Left lung (tissue), 10 donors: Measurements from ENCODE around the gene HOXD11. TPM values are rescaled to one million over a fixed set of nuclear protein-coding genes. Genes with fewer than 3 reads are reported as not detected.

ENCODE experiments used
- ATAC-seq: fragments of 200-7000 bp; cut with Tn5 transposase; one replicate; pipeline ENCODE4 v1.9.1; 2020; ENCODE audit warnings: moderate library complexity
- DNase-seq, 4 donors: peaks; one replicate each; pipeline ENCODE4 v3.0.0-alpha.2; 2013 to 2020
- H3K27ac ChIP-seq, 2 donors: fragments of 200-600 bp; sonication (generic) in 1 of 2; one replicate each; pipeline versions ENCODE4 v1.5.0 to v1.8.0; 2020 to 2021
- H3K27me3 ChIP-seq, 2 donors: fragments of 200-600 bp; sonication (generic) in 1 of 2; one replicate each; pipeline versions ENCODE4 v1.5.0 to v1.8.0; 2020 to 2021
- H3K36me3 ChIP-seq, 2 donors: fragments of 200-600 bp; sonication (generic) in 1 of 2; one replicate each; pipeline versions ENCODE4 v1.5.0 to v1.8.0; 2020 to 2021
- H3K4me1 ChIP-seq, 2 donors: fragments of 200-600 bp; one replicate each; pipeline ENCODE4 v1.8.0; 2021
- H3K4me3 ChIP-seq, 2 donors: fragments of 200-600 bp; sonication (generic) in 1 of 2; one replicate each; pipeline versions ENCODE4 v1.5.0 to v1.8.0; 2020 to 2021; ENCODE audit warnings: mild to moderate bottlenecking in 1 of 2
- H3K9me3 ChIP-seq, 2 donors: fragments of 200-600 bp; sonication (generic) in 1 of 2; one replicate each; pipeline versions ENCODE4 v1.5.0 to v1.8.0; 2020 to 2021
- CTCF ChIP-seq, 2 donors: fragments of 200-600 bp; sonication (generic) in 1 of 2; IDR thresholded peaks; one replicate each; pipeline versions ENCODE4 v1.5.0 to v1.8.0; 2021; ENCODE audit warnings: antibody characterized with exemption in 2 of 2
- intact Hi-C, 2 donors: fragments of 100-400 bp; cut with DNase I; formaldehyde crosslinking; loops; one replicate each; pipeline versions ENCODE4 v1.11.2 to v1.14.2; 2022
- polyA plus RNA-seq, 6 donors: library from polyadenylated mRNA; unstranded; fragments of 120-200 nt; gene quantifications; one replicate each; pipeline ENCODE4 v1.2.1, GENCODE V29; 2013; ENCODE audit not compliant: insufficient read length in 6 of 6
- total RNA-seq, 2 donors: library from RNA; stranded (reverse); fragmentation: NEBNext Ultra II Directional; extraction: Animal tissue kit (Norgen Biotek cat#: 25700); gene quantifications; one replicate each; pipeline ENCODE4 v1.2.1, GENCODE V29; 2021
- donor health status: DM: no; HTN: yes; CAD: no.
- donor health status: DM: no; HTN: no; CAD: no.

The HOXD11 gene
- total and polyA plus RNA-seq, 8 donors: 0.21 to 0.51 (median 0.25) TPM; not detected in 5

DNA sequence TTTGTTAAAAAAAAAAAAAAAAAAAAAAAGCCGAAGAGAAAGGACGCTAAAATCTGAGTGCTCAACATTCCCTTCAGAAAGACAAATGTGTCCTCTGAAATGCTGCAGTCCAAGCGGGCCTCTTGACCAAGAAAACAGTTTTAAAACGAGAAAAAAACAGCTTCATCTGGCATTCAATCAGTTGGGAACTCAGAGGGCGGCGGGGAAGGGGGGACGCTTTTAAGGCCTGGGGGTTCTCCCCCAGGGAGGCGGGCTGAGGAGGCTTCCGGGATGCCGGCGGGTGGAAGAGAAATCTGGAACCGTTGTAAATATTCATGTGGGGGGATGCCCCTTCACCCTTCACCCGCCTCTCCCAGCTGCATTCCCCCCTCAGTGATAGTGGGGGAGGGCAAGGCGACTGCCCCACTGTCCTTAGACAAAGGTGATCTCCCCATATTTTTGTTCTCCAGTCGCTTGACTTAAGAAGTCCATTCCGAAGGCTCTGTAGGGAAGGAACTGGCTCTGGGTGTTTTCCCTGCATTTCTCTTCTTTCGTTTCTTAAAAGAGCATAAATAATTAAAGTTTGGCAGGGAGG lies 3.3 kb upstream of the HOXD11 start:
- DNase-seq (no peak), ATAC-seq (no peak)
- no peaks in the 10 kb centered on the region for H3K9me3 ChIP-seq
- H3K27me3 ChIP-seq: peaks cover 98 to 100% of the 10 kb centered on the region in 2 donors
- H3K4me3 ChIP-seq: no peak overlapping the region
- intact Hi-C loops: no loop called here
- no peak for TF ChIP-seq CTCF (IDR thresholded peaks at IDR 0.05)
- H3K27ac ChIP-seq: no peak overlapping the region
- H3K36me3 ChIP-seq: no peaks in the 10 kb centered on the region
- H3K4me1 ChIP-seq: peaks cover 0 to 21% of the 10 kb centered on the region in 2 donors

DNA sequence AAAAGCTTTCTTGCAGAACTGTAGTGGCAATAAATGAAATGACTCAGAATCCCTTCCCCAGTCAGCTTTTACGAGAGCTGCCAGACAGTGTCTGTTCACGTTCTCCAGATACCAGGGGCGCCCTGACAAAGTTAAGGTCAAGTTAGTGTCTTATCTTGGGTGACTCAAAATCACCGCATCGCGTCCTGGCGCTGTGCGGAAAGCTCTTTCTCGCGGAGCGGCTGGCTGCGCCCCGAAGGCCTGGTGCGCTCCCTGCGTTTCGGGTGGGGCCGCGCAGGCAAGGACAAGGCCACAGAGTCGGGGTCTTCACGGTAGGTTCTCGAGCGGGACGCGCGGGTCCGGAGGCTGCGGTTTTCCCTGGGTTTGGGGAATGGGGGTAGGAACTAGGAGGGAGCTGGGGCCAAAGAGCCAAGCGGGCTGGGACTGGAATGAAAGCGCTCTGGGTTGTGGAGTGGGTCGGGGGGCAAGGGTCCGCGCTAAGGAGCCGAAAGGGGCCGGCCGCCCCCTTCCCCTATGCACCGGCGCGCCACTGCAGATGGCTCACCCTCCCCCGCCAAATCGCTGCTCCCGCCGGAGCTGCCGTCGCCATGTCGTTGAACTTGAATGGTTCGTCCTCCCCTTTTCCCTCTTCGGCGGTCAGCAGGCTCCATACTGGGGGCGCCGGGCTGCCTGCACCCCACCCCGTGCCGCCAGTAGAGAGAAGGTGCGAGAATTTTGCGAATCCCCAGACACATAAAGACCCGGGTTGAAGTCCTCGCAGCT lies 2.6 kb upstream of the HOXD11 start:
- Histone ChIP-seq H3K4me1 (peaks cover 0 to 21% of the 10 kb centered on the region in 2 donors), H3K9me3 (no peaks in the 10 kb centered on the region), H3K4me3 (no peak overlapping the region), H3K27ac (no peak overlapping the region), H3K36me3 (no peaks in the 10 kb centered on the region), H3K27me3 (peaks cover 98 to 100% of the 10 kb centered on the region in 2 donors)
- ATAC-seq: no peak
- intact Hi-C loops: no loop called here
- TF ChIP-seq CTCF (IDR thresholded peaks at IDR 0.05): no peak
- DNase-seq: peak in 1 of 4 donors; percentile 72

DNA sequence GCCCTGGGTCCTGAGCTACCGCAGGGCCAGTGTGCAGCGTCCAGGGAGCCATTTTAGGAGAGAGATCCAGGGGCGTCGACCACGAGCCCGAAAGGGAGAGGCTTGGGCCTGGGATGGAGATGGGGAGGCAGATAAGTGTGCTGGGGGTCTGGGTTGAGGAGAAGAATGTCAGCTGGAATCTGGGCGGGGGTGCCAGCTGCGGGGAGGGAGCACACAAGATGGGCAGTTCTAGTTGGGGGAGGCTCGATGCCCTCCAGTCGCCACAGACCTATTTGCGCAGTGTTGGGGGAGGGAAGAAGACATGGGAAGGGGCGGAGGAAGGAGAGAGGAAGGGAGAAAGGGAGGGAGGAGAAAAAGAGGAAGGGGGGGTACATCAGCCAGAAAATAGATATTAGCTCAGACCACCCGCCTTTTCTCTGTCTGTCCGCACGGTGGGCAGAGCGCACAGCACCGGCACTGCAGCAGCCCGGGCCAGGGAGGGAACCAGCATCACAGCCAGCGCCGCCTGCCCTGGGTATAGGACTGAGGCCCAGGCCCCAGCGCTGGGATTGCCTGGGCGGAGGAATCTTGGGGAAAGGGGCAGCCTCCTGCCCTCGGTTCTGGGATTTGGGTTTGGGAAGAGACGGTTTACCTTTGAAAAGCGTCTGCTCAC lies 1.9 kb upstream of the HOXD11 start:
- Histone ChIP-seq H3K9me3 (no peaks in the 10 kb centered on the region), H3K27ac (no peak overlapping the region), H3K36me3 (no peaks in the 10 kb centered on the region), H3K27me3 (peaks cover 98 to 100% of the 10 kb centered on the region in 2 donors), H3K4me1 (peaks cover 0 to 21% of the 10 kb centered on the region in 2 donors), H3K4me3 (no peak overlapping the region)
- intact Hi-C loops: no loop called here
- no peak for DNase-seq
- no peak for TF ChIP-seq CTCF (IDR thresholded peaks at IDR 0.05)
- ATAC-seq: no peak

- Histone ChIP-seq H3K9me3 (no peaks in the 10 kb centered on the region), H3K4me1 (peaks cover 0 to 21% of the 10 kb centered on the region in 2 donors), H3K36me3 (no peaks in the 10 kb centered on the region), H3K4me3 (no peak overlapping the region), H3K27me3 (peaks cover 98 to 100% of the 10 kb centered on the region in 2 donors), H3K27ac (no peak overlapping the region)
- TF ChIP-seq CTCF (IDR thresholded peaks at IDR 0.05): no peak
- intact Hi-C loops: no loop called here
- no peak for ATAC-seq
- no peak for DNase-seq
These were observed 1.1 kb upstream of the HOXD11 start for GRCh38 chr2:176105730-176106580.
